Right ventricle myocardium superior (tissue), 1 donor: Measurements from ENCODE around the gene DTX3. TPM values are rescaled to one million over a fixed set of nuclear protein-coding genes. Genes with fewer than 3 reads are reported as not detected.

Experiments used
- ATAC-seq: fragments of 200-7000 bp; cut with Tn5 transposase; one replicate; pipeline ENCODE4 v1.9.1; 2020; ENCODE audit warnings: mild to moderate bottlenecking; ENCODE audit not compliant: poor library complexity
- DNase-seq: peaks from one replicate; pipeline ENCODE4 v3.0.0-alpha.2; 2020
- intact Hi-C: fragments of 100-400 bp; cut with DNase I; formaldehyde crosslinking; loops from one replicate; pipeline ENCODE4 v1.11.2; 2022
- total RNA-seq: library from RNA; stranded (reverse); fragmentation: NEBNext Ultra II Directional; extraction: Animal tissue kit (Norgen Biotek cat#: 25700); gene quantifications from one replicate; pipeline ENCODE4 v1.2.1, GENCODE V29; 2021
- donor health status: DM: no; HTN: yes; CAD: no; lungs with severe emphysema.

Gene DTX3
- total RNA-seq, 1 donor from 2014 or later: 21.7 TPM

DNA sequence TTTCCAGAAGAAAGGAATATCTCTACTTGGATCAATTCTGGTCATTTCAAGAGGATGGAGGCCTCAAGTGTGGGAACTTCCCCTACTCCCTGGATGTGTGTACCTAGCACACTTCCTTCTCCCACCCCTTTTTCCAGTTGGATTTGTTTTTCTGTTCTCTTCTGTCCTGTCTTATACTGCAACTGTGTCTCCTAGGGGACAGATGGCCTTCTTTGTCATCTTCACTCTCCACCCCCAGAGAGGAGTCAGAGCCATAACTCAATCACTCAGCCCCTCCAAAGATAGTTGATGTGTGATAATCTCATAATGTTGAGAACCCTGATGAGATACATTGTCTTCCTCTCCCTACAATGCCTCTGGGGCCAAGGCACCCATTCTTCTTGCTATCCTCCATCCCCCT, 2.1 kb upstream of the DTX3 start:
- intact Hi-C loops: no loop called here

DNA sequence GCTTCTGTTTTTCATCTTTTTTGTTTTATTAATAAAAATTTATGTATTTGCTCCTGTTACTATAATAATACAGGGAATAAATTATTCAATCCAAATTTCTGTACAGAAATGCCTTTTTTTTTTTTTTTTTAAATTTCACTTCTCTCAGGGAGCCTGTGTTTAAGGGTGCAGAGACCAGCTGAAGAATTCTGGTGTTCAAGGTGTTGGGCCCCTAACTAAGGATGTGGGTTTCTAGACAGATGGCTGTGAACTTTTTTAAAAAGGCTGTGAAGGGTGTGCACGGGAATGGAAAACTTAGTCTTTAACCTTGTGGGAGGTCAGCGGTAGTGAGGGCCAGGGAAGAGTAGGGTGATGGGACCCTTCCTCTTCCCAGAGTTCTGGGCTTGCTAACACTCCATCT, 1.3 kb upstream of the DTX3 start:
- ATAC-seq: no peak
- intact Hi-C loops: no loop called here
- no peak for DNase-seq

More for the DNA sequence above, 2.1 kb upstream of the DTX3 start:
- DNase-seq: no peak
- no peak for ATAC-seq

DNA sequence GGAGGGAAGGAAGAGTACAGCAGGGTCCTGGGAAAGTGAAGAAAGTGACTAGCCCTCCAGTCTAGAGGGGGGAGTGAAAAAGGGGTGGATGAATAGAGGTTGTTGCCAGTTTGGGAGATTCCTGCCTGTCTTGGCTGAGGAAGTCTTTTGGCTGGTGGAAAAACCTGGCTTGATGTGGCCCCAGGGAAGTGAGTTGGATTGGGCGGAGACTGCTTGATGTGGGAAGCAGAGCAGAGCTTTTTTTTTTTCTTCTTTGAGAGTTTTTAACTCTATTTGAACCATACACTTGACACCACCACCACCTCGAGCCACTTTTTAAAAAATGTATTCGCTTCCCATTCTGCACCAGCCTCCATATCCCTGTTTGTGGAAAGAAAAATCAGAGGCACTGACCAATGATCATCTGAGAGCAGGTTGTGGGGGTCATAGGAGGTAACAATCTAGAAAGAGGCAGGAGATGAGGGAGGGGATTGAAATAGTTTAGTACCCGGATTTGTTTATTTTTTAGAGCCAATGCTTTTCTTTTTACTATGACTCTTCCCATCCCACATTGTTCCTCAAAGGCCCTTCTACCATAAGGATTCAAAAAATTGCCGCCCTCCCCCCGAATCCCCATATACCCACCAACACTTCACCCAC, 690 bp upstream of the DTX3 start:
- DNase-seq (no peak), ATAC-seq (peak; percentile 64)
- intact Hi-C loops: no loop called here

DNA sequence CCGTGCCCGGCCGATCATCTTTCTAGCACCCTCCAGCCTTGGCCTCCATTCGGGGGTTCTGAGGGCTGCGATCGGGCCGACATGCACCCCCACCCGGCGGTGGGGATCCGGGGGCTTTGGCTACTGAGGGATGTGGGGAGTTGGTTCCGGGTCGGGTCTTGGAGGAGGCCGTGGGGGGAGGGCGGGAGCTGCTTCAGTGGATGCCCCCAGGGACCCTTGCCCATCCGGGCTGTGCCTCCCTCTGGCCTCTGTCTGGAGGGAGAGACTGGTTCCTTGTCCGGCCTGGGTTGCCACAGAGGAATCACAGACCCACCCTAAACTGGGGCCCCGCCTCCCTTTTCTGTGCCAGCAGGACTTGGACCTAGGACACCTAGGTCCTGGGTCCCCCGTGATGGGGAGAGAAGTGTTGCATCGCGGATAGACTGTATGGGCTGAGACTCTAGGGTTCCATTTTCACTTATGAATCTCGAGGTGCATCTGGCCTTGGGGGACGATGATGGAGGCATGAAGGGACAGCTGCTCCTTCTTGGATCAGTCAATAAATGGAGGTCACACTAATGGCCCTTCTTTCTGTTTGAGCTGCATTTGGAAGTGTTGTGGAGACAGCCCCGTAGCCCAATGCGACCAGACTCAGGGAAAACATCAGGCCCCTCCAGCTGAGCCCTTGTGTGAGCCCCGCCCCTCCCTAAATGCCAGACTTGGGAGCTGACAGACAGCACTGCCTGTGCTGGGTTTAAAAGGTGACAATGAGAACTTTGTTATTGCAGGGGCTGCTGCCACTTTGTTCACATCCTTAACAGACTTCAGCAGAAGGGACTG, 577 bp downstream of the DTX3 start:
- intact Hi-C loops: no loop called here
- peak; percentile 70 for DNase-seq
- ATAC-seq: peak; percentile 12

DNA sequence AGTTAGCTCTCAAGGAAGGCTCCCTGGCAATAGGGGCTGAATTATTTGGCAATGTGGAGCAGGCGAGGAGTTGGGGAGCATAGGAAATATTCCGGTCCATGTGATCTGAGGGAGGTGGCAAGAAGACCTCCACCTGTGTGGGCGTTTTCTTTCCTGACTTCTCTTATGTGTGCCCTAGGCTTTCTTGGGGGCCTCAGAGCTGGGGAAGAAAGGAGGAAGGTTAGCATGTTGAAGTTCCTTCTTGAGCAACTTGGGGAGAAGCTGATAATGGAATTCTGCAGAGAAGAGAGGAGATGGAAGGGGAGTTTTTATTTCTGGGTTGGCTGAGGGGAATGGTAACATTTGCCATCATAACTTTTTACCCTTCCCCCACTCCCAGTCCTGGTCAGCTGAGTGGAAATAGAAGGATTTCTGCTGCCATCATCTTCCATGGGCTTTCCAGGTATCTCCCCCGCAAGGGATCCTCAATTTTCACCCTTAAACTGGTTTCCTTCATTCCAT, 1.2 kb downstream of the DTX3 start:
- intact Hi-C loops: no loop called here
- ATAC-seq (no peak), DNase-seq (no peak)

DNA sequence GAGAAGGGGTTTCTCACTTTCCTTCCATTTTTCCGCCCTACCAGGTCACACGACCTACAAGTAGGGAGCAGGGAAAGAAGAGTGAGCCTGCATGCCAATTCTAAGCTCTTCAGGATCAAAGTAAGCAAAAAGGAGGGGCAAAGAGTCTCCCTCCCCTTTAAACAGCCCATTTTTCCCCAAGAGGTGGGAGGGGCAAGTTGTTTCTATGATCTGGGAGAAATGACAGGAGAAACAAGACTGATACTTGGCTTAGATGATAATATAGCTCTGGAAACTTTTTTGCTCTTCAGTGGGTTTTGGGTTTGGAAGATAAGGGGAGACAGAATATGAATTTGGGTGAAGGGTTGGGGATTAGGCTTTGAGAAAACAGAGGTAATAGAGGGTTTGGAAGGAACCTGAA, 1.8 kb downstream of the DTX3 start:
- ATAC-seq (no peak), DNase-seq (no peak)
- intact Hi-C loops: no loop called here

DNA sequence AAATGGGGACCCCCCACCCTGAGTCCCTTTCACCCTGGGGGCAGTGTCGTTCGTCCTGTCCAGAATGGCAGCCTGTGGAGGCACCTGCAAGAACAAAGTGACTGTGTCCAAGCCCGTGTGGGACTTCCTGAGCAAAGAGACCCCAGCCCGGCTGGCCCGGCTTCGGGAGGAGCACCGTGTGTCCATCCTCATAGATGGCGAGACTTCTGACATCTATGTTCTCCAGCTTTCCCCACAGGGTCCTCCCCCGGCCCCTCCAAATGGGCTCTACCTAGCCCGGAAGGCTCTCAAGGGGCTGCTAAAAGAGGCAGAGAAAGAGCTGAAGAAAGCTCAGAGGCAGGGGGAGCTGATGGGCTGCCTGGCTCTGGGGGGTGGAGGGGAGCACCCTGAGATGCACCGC, 2.2 kb downstream of the DTX3 start:
- intact Hi-C loops: no loop called here
- ATAC-seq: no peak

DNA sequence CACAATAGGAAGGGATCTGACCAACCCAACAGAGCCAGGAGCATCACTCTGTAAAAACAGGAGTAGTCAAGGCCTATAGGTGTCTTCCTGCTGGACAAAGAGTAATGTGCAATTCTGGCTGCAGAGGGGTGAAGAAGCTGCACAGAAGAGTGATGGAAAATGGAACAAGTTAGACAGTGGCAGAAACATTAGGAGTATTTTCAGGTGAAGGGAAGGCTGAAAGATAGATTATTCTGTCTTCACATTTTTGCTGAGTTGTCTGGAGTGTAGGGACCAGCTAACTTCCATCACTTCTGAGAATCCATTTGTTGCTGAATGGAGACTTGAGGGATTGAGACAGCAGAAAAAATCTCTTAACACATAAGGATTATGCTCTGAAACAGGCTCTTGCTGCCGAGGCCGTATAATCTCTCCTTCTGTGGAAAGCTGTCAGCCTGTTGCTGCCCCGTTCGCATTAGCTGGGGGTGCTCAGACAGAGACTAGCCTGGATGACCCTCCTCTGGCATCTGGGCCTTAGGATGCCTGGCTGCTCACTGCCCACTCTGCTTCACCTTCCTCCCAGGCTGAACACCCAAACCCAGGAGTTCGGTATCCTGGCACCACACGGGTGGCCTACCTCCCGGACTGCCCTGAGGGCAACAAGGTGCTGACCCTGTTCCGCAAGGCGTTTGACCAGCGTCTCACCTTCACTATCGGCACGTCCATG, 3.5 kb downstream of the DTX3 start:
- intact Hi-C loops: no loop called here
- ATAC-seq: no peak
- DNase-seq: no peak

More for the DNA sequence above, 2.2 kb downstream of the DTX3 start:
- DNase-seq: no peak

DNA sequence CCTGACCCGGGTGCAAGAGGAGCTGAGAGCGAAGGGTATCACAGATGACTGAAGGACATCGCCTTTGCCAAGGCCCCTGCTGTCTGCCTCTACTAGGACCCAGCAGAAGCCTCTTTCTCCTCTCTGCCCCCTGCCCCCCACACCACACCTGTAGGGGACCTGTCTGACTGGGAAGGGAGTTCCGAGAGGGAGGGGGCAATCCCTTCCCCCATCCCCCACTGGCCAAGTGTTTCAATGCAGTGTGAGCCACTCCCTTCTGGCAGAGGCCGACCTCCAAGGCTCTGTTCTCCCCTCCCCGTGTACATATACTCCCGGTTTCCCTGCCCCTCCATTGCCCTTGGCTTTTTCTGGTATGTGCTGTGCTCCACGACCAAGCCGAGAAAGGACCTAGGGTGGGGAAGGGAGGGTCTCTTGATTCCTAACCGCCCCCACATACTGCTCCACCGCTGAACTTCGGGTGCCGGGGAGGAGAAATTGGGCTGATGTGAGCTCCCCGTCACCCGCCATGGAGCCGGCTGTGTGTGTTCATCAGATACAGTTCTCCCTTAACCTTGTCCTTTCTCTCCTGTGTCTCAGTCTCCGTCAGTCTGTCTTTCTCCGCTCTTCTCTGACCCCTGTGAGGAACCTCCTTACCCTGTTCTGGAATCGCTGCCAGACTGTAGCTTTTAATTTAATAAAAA, 4.6 kb downstream of the DTX3 start:
- DNase-seq: no peak
- intact Hi-C loops: no loop called here
- ATAC-seq: no peak

DNA sequence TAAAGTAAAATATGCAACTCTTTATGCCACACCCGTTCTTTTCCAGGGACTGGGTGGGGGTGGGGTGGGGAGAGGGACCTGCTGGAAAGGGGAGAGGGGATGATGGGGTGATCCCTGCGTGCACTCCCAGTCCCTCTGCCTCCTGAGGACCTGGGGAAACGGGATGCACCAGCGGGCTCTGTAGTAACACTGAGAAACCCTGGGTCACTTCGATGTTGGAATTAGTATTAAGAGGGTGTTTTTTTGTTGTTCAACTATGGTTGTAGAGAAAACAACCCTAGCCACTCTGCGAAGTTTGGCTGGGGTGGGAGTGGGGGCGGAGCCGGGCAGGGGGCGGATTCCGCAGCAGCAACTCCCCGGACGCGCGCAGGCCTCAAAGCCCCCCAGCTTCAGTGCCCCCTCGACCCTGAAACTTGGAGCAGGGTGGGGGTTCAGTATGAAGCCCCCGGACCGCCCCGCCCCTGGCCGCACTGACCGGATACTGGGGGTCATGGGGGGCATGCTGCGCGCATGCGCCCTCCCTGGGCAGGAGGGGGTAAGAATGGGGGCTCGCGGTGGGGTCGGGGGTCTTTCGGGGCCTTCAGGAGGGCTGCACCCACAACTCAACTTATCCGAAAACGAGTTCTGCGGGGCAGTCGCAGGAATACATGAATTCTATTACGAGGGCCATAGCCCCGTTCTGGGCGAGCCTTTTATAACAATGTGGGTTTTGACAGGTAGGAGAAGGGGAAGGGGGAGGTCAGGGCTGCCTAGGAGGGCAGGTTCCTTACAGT, 5.3 kb downstream of the DTX3 start:
- DNase-seq: peak; percentile 62
- ATAC-seq: peak; percentile 16
- intact Hi-C loops: no loop called here

DNA sequence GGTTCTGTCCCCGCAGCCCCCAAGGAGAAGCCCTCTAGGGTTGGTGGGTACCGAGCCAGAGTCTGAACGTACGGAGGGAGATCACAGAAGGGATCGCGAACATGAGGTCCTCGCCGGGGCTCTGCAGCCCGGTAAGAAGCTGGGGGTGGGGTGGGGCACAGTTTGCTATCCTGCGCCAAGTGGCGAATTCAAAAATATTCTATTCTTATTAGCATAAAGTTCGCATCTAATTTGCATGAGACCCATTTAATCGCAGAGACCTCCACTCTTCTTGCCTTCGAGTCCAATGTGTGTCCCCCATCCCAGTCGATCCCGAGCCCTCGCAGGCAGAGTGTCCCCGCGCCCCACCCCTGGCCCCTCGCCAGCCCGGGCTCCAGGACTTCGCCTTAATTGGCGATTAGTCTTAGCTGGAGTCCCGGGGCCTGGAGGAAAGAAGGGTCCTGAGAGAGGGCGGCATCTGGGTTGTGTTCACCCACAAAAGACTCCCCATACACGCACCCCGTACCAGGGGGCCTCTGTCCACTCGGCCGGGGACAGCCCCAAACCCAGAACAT, 6.0 kb downstream of the DTX3 start:
- intact Hi-C loops: no loop called here

DNA sequence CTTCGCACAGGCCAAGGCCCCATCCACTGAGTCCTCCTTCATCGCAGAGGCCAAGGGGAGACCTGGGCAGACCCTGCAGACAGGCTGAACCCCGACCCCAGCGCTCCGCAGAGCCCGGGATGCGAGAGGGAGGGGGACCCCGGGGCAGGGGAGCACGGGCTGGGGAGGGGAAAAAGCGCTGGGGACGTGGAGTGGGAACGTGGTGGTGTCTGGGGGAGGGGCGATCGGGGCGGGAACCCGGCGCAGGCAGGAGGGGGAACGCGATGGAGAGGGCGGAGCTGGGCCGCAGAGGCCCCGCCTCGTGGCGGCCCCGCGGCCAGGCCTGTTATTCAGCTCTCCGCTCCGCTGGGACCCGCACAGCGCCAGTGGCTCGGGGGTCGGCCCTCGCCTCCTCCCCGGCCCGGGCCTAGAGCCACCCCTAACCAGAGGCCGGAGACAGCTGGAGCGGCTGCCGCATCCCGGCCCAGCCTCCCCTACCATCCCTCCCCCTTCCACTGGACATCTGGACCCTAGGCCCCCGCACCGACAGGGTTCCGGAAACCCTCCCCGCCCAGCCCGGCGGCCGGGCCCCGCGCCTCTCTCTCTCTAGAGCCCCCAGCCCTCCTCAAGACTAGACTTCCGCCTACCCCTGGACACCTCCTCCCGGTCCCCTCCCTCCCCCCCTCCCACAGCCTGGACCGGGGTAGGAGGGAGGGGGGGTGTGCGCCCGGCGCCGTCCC, 6.6 kb downstream of the DTX3 start, which contains the start of gene ARHGEF25:
TSS of gene ARHGEF25 (plus strand) at position 328 of the 719 bp plus-strand sequence. CDS start 460 bp downstream, outside the sequence.
- intact Hi-C loops: no loop called here

More for the DNA sequence above, 6.0 kb downstream of the DTX3 start:
- peak; percentile 57 for ATAC-seq
- DNase-seq: peak; percentile 78

DNA sequence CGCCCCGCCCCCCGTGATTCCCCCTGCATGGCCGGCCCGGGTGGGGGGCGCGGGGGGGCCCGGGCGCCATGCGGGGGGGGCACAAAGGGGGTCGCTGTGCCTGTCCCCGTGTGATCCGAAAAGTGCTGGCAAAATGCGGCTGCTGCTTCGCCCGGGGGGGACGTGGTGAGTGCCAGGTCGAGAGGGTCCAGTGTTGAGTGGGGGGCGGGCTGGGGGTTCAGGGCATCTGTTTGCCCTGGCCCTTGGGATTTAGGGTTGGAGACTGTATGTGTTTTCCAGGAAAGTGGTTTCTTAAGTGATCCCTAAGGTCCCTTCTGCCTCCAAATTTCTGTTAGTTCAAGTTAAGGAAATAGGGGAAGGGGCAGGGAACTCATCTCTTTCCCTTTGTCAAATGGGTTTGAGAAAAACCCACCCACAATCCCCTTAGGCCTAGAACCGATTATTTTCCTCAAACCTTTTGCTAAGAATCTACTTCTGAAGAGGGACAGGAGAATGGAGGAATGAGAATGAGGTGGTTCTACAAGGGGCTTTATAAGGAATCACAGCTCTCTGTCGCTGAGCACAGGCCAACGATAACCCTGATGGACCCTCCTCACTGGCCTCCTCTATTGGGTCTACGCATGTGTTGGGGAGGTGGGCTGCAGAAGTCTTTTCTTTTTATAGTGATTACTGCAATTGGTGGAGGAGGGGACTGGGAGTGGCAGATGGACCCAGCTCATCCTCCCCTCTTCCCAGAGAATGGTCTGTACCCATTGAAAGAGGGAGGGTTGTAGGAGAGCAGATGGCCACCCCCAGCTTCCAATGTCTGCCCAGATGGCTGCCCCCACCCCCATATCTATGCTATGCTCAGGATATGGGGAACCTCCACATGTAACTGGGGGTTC, 7.4 kb downstream of the DTX3 start:
- intact Hi-C loops: no loop called here
- ATAC-seq: no peak
- no peak for DNase-seq

More for the DNA sequence above, 6.6 kb downstream of the DTX3 start, which contains the start of gene ARHGEF25:
- peak; percentile 88 for DNase-seq
- peak; percentile 94 for ATAC-seq

DNA sequence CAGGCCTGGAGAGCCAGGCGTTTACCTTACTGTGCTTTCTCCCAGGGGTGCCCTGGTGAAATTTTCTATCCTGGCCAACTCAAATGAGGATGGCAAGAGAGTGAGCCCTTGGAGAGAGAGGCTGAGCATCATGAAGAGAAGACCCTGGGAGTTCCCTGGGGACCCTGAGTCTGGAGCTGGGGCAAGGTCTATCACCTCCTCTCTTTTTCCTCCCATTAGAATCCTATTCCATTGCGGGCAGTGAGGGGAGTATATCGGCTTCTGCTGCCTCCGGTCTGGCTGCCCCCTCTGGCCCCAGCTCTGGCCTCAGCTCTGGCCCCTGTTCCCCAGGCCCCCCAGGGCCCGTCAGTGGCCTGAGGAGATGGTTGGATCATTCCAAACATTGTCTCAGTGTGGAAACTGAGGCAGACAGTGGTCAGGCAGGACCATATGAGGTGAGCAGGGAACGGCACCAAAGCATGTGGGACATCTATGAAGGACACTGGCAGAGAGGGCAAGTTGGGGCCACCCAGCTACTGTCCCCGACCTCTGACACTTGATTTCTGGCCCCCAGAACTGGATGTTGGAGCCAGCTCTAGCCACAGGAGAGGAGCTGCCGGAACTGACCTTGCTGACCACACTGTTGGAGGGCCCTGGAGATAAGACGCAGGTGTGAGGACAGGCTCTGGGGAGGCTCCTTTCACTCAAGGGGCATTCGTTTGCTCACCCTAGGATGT, 8.2 kb downstream of the DTX3 start:
- DNase-seq: no peak
- no peak for ATAC-seq
- intact Hi-C loops: no loop called here

DNA sequence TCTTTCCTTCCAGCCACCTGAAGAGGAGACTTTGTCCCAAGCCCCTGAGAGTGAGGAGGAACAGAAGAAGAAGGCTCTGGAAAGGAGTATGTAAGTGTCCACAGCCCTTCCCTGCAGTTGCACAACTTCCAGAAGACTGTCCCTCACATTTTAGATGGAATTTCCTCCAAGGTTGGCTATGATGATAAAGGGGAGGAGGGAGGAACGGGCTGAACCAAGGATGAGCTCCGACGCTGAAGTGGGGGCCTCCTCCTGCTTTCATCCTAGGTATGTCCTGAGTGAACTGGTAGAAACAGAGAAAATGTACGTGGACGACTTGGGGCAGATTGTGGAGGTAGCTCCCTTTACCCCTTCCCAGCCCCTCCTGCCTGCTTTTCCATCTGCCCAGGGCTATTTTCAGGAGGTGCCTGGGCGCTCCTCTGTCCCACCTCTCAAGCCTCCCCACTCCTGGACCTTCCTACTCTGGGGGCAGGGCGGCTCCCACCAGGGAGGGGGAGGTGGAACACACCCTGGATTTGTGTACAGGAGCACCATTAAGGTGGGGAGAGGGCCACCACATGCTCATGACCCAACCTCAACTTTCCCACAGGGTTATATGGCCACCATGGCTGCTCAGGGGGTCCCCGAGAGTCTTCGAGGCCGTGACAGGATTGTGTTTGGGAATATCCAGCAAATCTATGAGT, 8.9 kb downstream of the DTX3 start:
- no peak for DNase-seq
- no peak for ATAC-seq
- intact Hi-C loops: no loop called here
